Spleen (tissue), 7 donors: ENCODE data around the gene PTPN13.

Experiments used
- CTCF ChIP-seq, 11 experiments: fragments of 200-600 bp in 7 of 11; fragments of 450-650 bp in 4 of 11; sonication (generic) in 4 of 11; IDR thresholded peaks in 8 of 11; conservative IDR thresholded peaks in 3 of 11; 1 replicate in 7 of 11; 2 replicates in 4 of 11; pipeline versions ENCODE4 v1.4.0 to v1.8.0; 2016 to 2021; ENCODE audit warnings: antibody characterized with exemption in 11 of 11, inconsistent platforms in 4 of 11, mild to moderate bottlenecking in 1 of 11
- POLR2A ChIP-seq, 3 donors: fragments of 450-650 bp; IDR thresholded peaks; one replicate each; pipeline ENCODE4 v1.5.1; 2017; ENCODE audit warnings: antibody characterized with exemption in 3 of 3, mild to moderate bottlenecking in 1 of 3
- donor health status: DM: no; HTN: no; CAD: no; lungs with moderate emphysema.
- donor health status: DM: no; HTN: no; CAD: no.
- donor health status: DM: no; HTN: no; CAD: no.

GRCh38 chr4:86611757-86612156 is 17.6 kb downstream of the PTPN13 start:
- TF ChIP-seq CTCF (IDR thresholded peaks at IDR 0.05 in 8 of 11, conservative IDR thresholded peaks at IDR 0.05 in 3 of 11) = no peak
- no peak for TF ChIP-seq POLR2A (IDR thresholded peaks at IDR 0.05)
